Measurements from ENCODE around the gene STON2.
A peak's percentile ranks its signal among the peaks of the same experiment; 100 is the strongest.

The STON2 gene

GRCh38 chr14:81412779-81413178, 12.7 kb upstream of the STON2 start:
- H3K4me3 ChIP-seq (ENCODE audit: control insufficient read depth, low read depth, low read length) = no peak overlapping the region
- DNase-seq (ENCODE audit: low read depth) = no peak
- no peak for TF ChIP-seq CTCF (IDR thresholded peaks at IDR 0.05; ENCODE audit: control insufficient read depth, insufficient read depth, low read depth, low read length, missing control alignments)

DNA sequence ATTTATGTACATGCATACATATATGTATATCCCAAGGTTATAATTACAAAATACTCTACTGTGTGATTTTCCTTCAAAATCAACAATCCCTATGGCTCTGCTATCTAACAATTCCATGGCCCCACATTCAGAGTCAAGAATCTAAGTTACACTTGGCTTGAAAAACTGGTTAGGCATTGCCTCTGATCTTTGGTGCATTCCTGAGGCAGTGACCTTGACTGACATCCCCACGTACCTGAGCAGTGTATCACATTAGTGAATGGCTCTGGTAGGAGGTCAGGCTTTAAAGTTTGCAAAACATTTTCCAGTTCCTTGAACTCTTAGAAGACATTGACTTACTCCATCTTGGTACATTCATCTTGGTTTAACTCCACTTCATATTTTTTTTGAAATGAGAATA, 8.5 kb upstream of the STON2 start:
- no peak for DNase-seq (ENCODE audit: low read depth)
- TF ChIP-seq CTCF (IDR thresholded peaks at IDR 0.05; ENCODE audit: control insufficient read depth, insufficient read depth, low read depth, low read length, missing control alignments) = no peak
- no peak overlapping the region for H3K4me3 ChIP-seq (ENCODE audit: control insufficient read depth, low read depth, low read length)

GRCh38 chr14:81406863-81407262, 6.7 kb upstream of the STON2 start:
- DNase-seq (ENCODE audit: low read depth) = no peak
- TF ChIP-seq CTCF (IDR thresholded peaks at IDR 0.05; ENCODE audit: control insufficient read depth, insufficient read depth, low read depth, low read length, missing control alignments) = no peak
- H3K4me3 ChIP-seq (ENCODE audit: control insufficient read depth, low read depth, low read length) = no peak overlapping the region

DNA sequence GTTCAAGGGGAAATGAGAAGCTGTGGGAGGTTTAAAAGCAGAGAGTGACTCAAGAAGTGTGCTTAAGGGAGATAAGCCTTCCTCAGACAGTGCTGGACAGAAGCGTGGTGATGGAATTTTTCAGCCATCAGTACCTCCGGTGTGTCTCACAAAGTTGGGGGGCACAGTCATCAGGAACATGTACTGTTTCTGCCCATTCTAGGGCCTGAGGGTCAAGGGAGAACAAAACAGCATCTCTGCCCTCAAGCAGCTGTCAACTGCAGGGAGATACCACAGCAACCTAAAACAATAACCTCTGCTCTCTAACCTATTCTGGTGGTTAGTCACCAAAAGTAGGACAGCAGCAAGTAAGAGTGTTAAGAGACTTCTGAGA, 2.0 kb upstream of the STON2 start:
- DNase-seq (ENCODE audit: low read depth) = no peak
- no peak for TF ChIP-seq CTCF (IDR thresholded peaks at IDR 0.05; ENCODE audit: control insufficient read depth, insufficient read depth, low read depth, low read length, missing control alignments)

GRCh38 chr14:81401420-81402122, 1.4 kb upstream of the STON2 start:
- no peak overlapping the region for H3K4me3 ChIP-seq (ENCODE audit: control insufficient read depth, low read depth, low read length)
- DNase-seq (ENCODE audit: low read depth) = peak; percentile 91
- TF ChIP-seq CTCF (IDR thresholded peaks at IDR 0.05; ENCODE audit: control insufficient read depth, insufficient read depth, low read depth, low read length, missing control alignments) = no peak

More for the DNA sequence above, 2.0 kb upstream of the STON2 start:
- no peak overlapping the region for H3K4me3 ChIP-seq (ENCODE audit: control insufficient read depth, low read depth, low read length)

- H3K4me3 ChIP-seq (ENCODE audit: control insufficient read depth, low read depth, low read length) = no peak overlapping the region
- no peak for TF ChIP-seq CTCF (IDR thresholded peaks at IDR 0.05; ENCODE audit: control insufficient read depth, insufficient read depth, low read depth, low read length, missing control alignments)
- DNase-seq (ENCODE audit: low read depth) = peak; percentile 99
Observed at GRCh38 chr14:81400852-81401251, 728 bp upstream of the STON2 start.

All from AG09309 (cell line).